Liver (tissue), 3 donors: ENCODE measurements around the gene JPH3.

Experiments used
- CTCF ChIP-seq: fragments of 150-350 bp; IDR thresholded peaks from 2 replicates; pipeline ENCODE4 v1.5.1; 2017; ENCODE audit warnings: improper control_type of control experiment, low read depth, low read length; ENCODE audit not compliant: missing input control
- FOXA1 ChIP-seq: IDR thresholded peaks from 2 replicates; pipeline ENCODE4 v1.6.1; 2016; ENCODE audit warnings: antibody characterized with exemption
- GABPA ChIP-seq, 2 donors: IDR thresholded peaks in 1 of 2; conservative IDR thresholded peaks in 1 of 2; 2 replicates each; pipeline ENCODE4 v1.6.1; 2016; ENCODE audit warnings: antibody characterized with exemption in 2 of 2, mild to moderate bottlenecking in 1 of 2, moderate library complexity in 1 of 2
- JUND ChIP-seq, 2 donors: IDR thresholded peaks; 2 replicates each; pipeline ENCODE4 v1.6.1; 2016; ENCODE audit warnings: antibody characterized with exemption in 2 of 2
- TAF1 ChIP-seq: conservative IDR thresholded peaks from 2 replicates; pipeline ENCODE4 v1.6.1; 2016; ENCODE audit warnings: antibody characterized with exemption, mild to moderate bottlenecking
- donor health status: healthy.
- donor health status: healthy.

DNA sequence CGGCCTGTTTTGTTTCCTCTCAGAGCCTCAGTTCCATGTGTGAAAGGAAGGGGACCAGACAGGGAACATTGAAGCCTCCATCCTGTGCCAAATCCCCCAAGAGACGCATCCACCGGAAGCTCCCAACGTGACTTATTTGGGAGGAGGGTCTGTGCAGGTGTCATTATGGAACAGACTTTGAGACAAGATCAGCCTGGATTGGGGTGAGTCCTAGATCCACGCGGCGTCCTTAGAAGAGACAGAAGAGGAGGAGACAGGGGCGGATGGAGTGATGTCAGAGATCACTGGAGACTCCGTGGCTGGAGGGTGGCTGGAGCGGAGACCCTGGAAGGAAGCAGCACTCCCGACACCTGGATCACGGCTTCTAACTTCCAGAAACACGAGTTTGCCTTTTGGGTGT is 83.5 kb downstream of the JPH3 start:
- TF ChIP-seq TAF1 (no peak), CTCF (no peak), JUND (IDR thresholded peaks at IDR 0.05) (no peak), FOXA1 (no peak), GABPA (IDR thresholded peaks at IDR 0.05 in 1 of 2, conservative IDR thresholded peaks at IDR 0.05 in 1 of 2) (no peak)
